Left ventricle myocardium superior (tissue), 1 donor: ENCODE data around the gene HYOU1. TPM values are rescaled to one million over a fixed set of nuclear protein-coding genes. Genes with fewer than 3 reads are reported as not detected.
A peak's percentile ranks its signal among the peaks of the same experiment; 100 is the strongest.

Experiments used
- ATAC-seq: fragments of 200-7000 bp; cut with Tn5 transposase; one replicate; pipeline ENCODE4 v1.9.1; 2020; ENCODE audit warnings: mild to moderate bottlenecking, moderate library complexity
- DNase-seq: peaks from one replicate; pipeline ENCODE4 v3.0.0-alpha.2; 2020
- intact Hi-C: fragments of 100-400 bp; cut with micrococcal nuclease; formaldehyde crosslinking; loops from one replicate; pipeline ENCODE4 v1.11.0; 2022
- microRNA-seq: library from miRNA; unstranded; fragments of <30 nt; microRNA quantifications from one replicate; pipeline ENCODE4 v1.2.0, GENCODE V29; 2020; ENCODE audit warnings: borderline number of aligned reads
- total RNA-seq: library from RNA; stranded (reverse); fragmentation: NEBNext Ultra II Directional; extraction: Animal tissue kit (Norgen Biotek cat#: 25700); gene quantifications from one replicate; pipeline ENCODE4 v1.2.1, GENCODE V29; 2021
- donor health status: DM: no; HTN: yes; CAD: no; lungs with severe emphysema.

HYOU1 gene
- total RNA-seq, 1 donor from 2014 or later, result 64.0 TPM

GRCh38 chr11:118998822-118999221 lies 58.2 kb downstream of the HYOU1 start:
- no peak for ATAC-seq
- intact Hi-C loops, result no loop called here
- no peak for DNase-seq

DNA sequence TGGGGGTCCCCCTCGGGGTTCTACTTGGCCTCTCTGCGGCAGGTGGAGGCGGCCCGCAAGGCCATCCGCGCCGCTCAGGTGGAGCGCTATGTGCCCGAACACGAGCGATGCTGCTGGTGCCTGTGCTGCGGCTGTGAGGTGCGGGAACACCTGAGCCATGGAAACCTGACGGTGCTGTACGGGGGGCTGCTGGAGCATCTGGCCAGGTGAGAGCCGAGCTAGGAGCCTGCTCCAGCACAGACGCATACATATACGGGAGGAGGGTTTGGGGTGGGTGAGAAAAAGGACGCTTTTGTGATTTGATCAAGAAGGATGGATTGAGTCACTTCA lies 58.7 kb downstream of the HYOU1 start:
- intact Hi-C loops, result no loop called here
- DNase-seq (no peak), ATAC-seq (no peak)

GRCh38 chr11:118997627-118998387 lies 59.2 kb downstream of the HYOU1 start, which contains the start of gene CENATAC:
CENATAC (plus strand) TSS chr11:118998138; CDS start chr11:118998198, 60 bp downstream.
- intact Hi-C loops, result no loop called here
- peak; percentile 98 for DNase-seq
- ATAC-seq, result peak; percentile 100

DNA sequence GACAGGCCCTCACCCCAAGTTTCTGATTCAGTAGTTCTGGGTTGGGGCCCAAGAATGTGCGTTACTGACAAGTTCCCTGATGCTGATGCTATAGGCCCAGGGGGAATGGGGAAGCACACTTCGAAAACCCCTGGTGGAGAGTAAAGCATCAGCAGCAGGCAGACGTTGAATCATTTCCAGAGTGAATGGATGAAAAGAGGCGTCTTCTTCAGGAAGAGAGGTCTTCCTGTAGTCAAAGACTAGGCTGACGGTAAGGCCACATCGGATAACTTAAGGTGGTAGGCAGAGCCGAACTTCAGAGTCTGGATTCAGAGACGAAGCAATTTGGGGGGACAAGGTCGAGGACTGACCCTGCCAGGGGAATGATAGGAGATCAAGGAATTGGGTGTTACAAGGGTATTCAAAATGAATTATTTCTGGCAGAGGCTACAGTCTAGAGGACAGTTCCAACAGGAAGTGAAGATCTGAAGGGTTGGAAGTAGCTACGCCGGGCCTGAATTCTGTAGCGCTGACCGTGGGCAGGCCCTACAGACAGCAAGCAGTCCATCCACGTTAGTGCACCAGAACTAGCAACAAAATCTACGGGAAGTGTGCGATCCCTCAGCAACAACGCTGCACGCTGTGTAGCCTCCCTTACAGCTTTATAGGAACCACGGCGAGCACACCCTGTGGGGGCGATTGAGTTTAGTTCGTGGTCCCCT lies 59.9 kb downstream of the HYOU1 start:
- peak; percentile 39 for ATAC-seq
- DNase-seq, result peak; percentile 26
- intact Hi-C loops, result no loop called here

Small RNA genes within 50 kb of the gene (microRNA-seq; reads per million reads assigned to microRNA genes)
- not detected for gene MIR3656

Other genes starting within 250 kb of the HYOU1 start
- not detected for gene CXCR5, start 173.3 kb downstream of the HYOU1 start, total RNA-seq
- 44.7 TPM for gene BCL9L, start 131.3 kb downstream of the HYOU1 start, total RNA-seq
- gene UPK2, start 100.9 kb downstream of the HYOU1 start, total RNA-seq, result not detected
- gene FOXR1, start 85.4 kb downstream of the HYOU1 start, total RNA-seq, result not detected
- 9.4 TPM for gene CENATAC, start 59.1 kb downstream of the HYOU1 start, total RNA-seq
- gene RPS25, start 38.9 kb downstream of the HYOU1 start, total RNA-seq, result 813 TPM
- 30.4 TPM for gene TRAPPC4, start 38.4 kb downstream of the HYOU1 start, total RNA-seq
- 8.1 TPM for gene SLC37A4, start 26.3 kb downstream of the HYOU1 start, total RNA-seq
- 23.0 TPM for gene VPS11, start 10.6 kb upstream of the HYOU1 start, total RNA-seq
- 24.9 TPM for gene HMBS, start 27.7 kb upstream of the HYOU1 start, total RNA-seq
- 18.6 TPM for gene DPAGT1, start 44.6 kb upstream of the HYOU1 start, total RNA-seq
- 9.6 TPM for gene C2CD2L, start 50.1 kb upstream of the HYOU1 start, total RNA-seq
- 12.8 TPM for gene HINFP, start 64.4 kb upstream of the HYOU1 start, total RNA-seq
- gene ABCG4, start 91.8 kb upstream of the HYOU1 start, total RNA-seq, result 1.1 TPM
- gene NLRX1, start 111.5 kb upstream of the HYOU1 start, total RNA-seq, result 31.2 TPM
- 1.1 TPM for gene NHERF4, start 128.3 kb upstream of the HYOU1 start, total RNA-seq
- 7.1 TPM for gene CBL, start 149.1 kb upstream of the HYOU1 start, total RNA-seq